CD8-positive, alpha-beta memory T cell (primary cell): ENCODE measurements around the gene PTPRJ. TPM values are rescaled to one million over a fixed set of nuclear protein-coding genes. Genes with fewer than 3 reads are reported as not detected.
"Not testable (repeated sequence)": the region's sequence is repeated elsewhere in the genome, so short reads cannot be mapped to it uniquely, and the experiment has no call there.

Experiments used
- CTCF ChIA-PET: fragments of 350-600 bp; sonication (Branson Sonifier 250); formaldehyde crosslinking; loops from one replicate; lab custom pipeline; 2021; ENCODE audit warnings: antibody characterized with exemption; lab: Charles Lee
- POLR2A ChIA-PET: fragments of 350-600 bp; sonication (Branson Sonifier 250); formaldehyde crosslinking; loops from one replicate; lab custom pipeline; 2021; ENCODE audit warnings: antibody characterized with exemption; lab: Charles Lee
- DNase-seq, 5 donors: peaks; one replicate each; pipeline versions ENCODE4 v3.0.0 to v3.0.0-alpha.2; 2020 to 2022; ENCODE audit warnings: mixed read lengths in 1 of 5
- H3K27ac ChIP-seq: one replicate; pipeline ENCODE4 v1.7.0; 2013; ENCODE audit warnings: low read depth, mild to moderate bottlenecking, low read length, moderate library complexity
- H3K27me3 ChIP-seq: 2 replicates; pipeline ENCODE4 v1.7.0; 2013; ENCODE audit warnings: low read length, mild to moderate bottlenecking; ENCODE audit not compliant: insufficient read depth, poor library complexity, severe bottlenecking
- H3K36me3 ChIP-seq: 2 replicates; pipeline ENCODE4 v1.7.0; 2013; ENCODE audit warnings: mild to moderate bottlenecking, low read length, moderate library complexity; ENCODE audit not compliant: insufficient read depth
- H3K4me1 ChIP-seq: 2 replicates; pipeline ENCODE4 v1.7.0; 2013; ENCODE audit warnings: mild to moderate bottlenecking, low read length, moderate library complexity; ENCODE audit not compliant: insufficient read depth
- H3K4me3 ChIP-seq: 2 replicates; pipeline ENCODE4 v1.7.0; 2013; ENCODE audit warnings: mild to moderate bottlenecking, low read length
- H3K9me3 ChIP-seq: 2 replicates; pipeline ENCODE4 v1.7.0; 2013; ENCODE audit warnings: mild to moderate bottlenecking, low read length
- H3K27ac Mint-ChIP-seq, 8 donors: one replicate each; pipeline ENCODE4 v1.8.0; 2020 to 2021; ENCODE audit warnings: mixed read lengths in 8 of 8, mild to moderate bottlenecking in 6 of 8, inconsistent platforms in 3 of 8, moderate library complexity in 3 of 8
- H3K27me3 Mint-ChIP-seq, 2 donors: one replicate each; pipeline ENCODE4 v1.8.0; 2020 to 2021; ENCODE audit warnings: mixed read lengths in 2 of 2, mild to moderate bottlenecking in 1 of 2, moderate library complexity in 1 of 2
- H3K36me3 Mint-ChIP-seq, 3 donors: one replicate each; pipeline ENCODE4 v1.8.0; 2020 to 2021; ENCODE audit warnings: mixed read lengths in 3 of 3, inconsistent platforms in 1 of 3, mild to moderate bottlenecking in 1 of 3
- H3K4me1 Mint-ChIP-seq, 3 donors: one replicate each; pipeline ENCODE4 v1.8.0; 2020 to 2021; ENCODE audit warnings: mixed read lengths in 3 of 3, inconsistent platforms in 1 of 3, mild to moderate bottlenecking in 1 of 3
- H3K4me3 Mint-ChIP-seq, 7 donors: one replicate each; pipeline ENCODE4 v1.8.0; 2020 to 2021; ENCODE audit warnings: mixed read lengths in 7 of 7, mild to moderate bottlenecking in 6 of 7, moderate library complexity in 4 of 7, inconsistent platforms in 2 of 7
- H3K9me3 Mint-ChIP-seq, 5 donors: one replicate each; pipeline ENCODE4 v1.8.0; 2020 to 2022; ENCODE audit warnings: mixed read lengths in 5 of 5, mild to moderate bottlenecking in 3 of 5, moderate library complexity in 2 of 5, inconsistent platforms in 1 of 5
- polyA plus RNA-seq: library from polyadenylated mRNA; unstranded; fragments of 300-500 nt; fragmentation: Illumina TruSeq; gene quantifications from one replicate; pipeline ENCODE4 v1.2.3, GENCODE V29; 2021
- total RNA-seq, 2 experiments: library from RNA; stranded (reverse); gene quantifications; one replicate each; pipeline ENCODE4 v1.2.3, GENCODE V29; 2021

Gene PTPRJ
- total and polyA plus RNA-seq, 3 experiments from 2014 or later: 16.0 to 25.6 (median 25.1) TPM

GRCh38 chr11:47943721-47944586 is 36.4 kb upstream of the PTPRJ start:
- Histone ChIP-seq H3K4me3 (no peak overlapping the region), H3K36me3 (no peaks in the 10 kb centered on the region), H3K27ac (peak overlapping the region; percentile 58), H3K27me3 (no peaks in the 10 kb centered on the region), H3K4me1 (peaks cover 9% of the 10 kb centered on the region), H3K9me3 (no peaks in the 10 kb centered on the region)
- Mint-ChIP-seq H3K9me3 (no peaks in the 10 kb centered on the region), H3K4me3 (no peak overlapping the region), H3K27ac (peak overlapping the region in 2 of 8 donors; percentile 43 to 56), H3K4me1 (peaks cover 4 to 5% (median 5%) of the 10 kb centered on the region in 3 donors), H3K27me3 (peaks cover 0 to 2% of the 10 kb centered on the region in 2 donors), H3K36me3 (no peaks in the 10 kb centered on the region)
- CTCF ChIA-PET: interaction anchor here (1.2 kb wide), 1 partner anchor 9 kb away, joined by 5 read pairs; no protein-coding TSS in a partner anchor
- no peak for DNase-seq
- POLR2A ChIA-PET: no interaction called here

GRCh38 chr11:47944632-47945031 is 35.7 kb upstream of the PTPRJ start:
- CTCF ChIA-PET: interaction anchor here (1.2 kb wide), 1 partner anchor 10 kb away, joined by 5 read pairs; no protein-coding TSS in a partner anchor
- no peak overlapping the region for H3K4me3 Mint-ChIP-seq
- H3K4me1 ChIP-seq: peaks cover 16% of the 10 kb centered on the region

GRCh38 chr11:47946682-47947559 is 33.4 kb upstream of the PTPRJ start:
- Mint-ChIP-seq H3K27me3 (peaks cover 0 to 2% of the 10 kb centered on the region in 2 donors), H3K27ac (peak overlapping the region in 4 of 8 donors; percentile 40 to 68 (median 52)), H3K9me3 (no peaks in the 10 kb centered on the region), H3K36me3 (no peaks in the 10 kb centered on the region), H3K4me1 (peaks cover 19 to 20% (median 20%) of the 10 kb centered on the region in 3 donors), H3K4me3 (no peak overlapping the region)
- Histone ChIP-seq H3K9me3 (no peaks in the 10 kb centered on the region), H3K4me1 (peaks cover 24% of the 10 kb centered on the region), H3K36me3 (no peaks in the 10 kb centered on the region), H3K27ac (peak overlapping the region; percentile 67), H3K27me3 (no peaks in the 10 kb centered on the region), H3K4me3 (no peak overlapping the region)
- CTCF ChIA-PET: interaction anchor here (0.7 to 0.8 kb wide), 2 partner anchors 11 to 12 kb away, joined by 3 read pairs; no protein-coding TSS in a partner anchor
- POLR2A ChIA-PET: no interaction called here
- no peak for DNase-seq

More at GRCh38 chr11:47944632-47945031, 35.7 kb upstream of the PTPRJ start:
- Mint-ChIP-seq H3K9me3 (no peaks in the 10 kb centered on the region), H3K27ac (peak overlapping the region in 1 of 8 donors; percentile 56), H3K4me1 (peaks cover 5 to 9% (median 7%) of the 10 kb centered on the region in 3 donors), H3K36me3 (no peaks in the 10 kb centered on the region), H3K27me3 (peaks cover 0 to 2% of the 10 kb centered on the region in 2 donors)
- H3K9me3 ChIP-seq: no peaks in the 10 kb centered on the region
- no peaks in the 10 kb centered on the region for H3K36me3 ChIP-seq
- H3K27me3 ChIP-seq: no peaks in the 10 kb centered on the region
- POLR2A ChIA-PET: no interaction called here
- no peak for DNase-seq
- no peak overlapping the region for H3K4me3 ChIP-seq
- peak overlapping the region; percentile 58 for H3K27ac ChIP-seq

GRCh38 chr11:47948137-47948536 is 32.2 kb upstream of the PTPRJ start:
- ChIA-PET CTCF (no interaction called here), POLR2A (no interaction called here)
- Mint-ChIP-seq H3K9me3 (no peaks in the 10 kb centered on the region), H3K36me3 (no peaks in the 10 kb centered on the region), H3K4me1 (peaks cover 19 to 20% (median 20%) of the 10 kb centered on the region in 3 donors), H3K27me3 (peaks cover 0 to 2% of the 10 kb centered on the region in 2 donors), H3K4me3 (peak overlapping the region in 3 of 7 donors; percentile 17 to 44 (median 23)), H3K27ac (peak overlapping the region in 6 of 8 donors; percentile 28 to 90 (median 60))
- H3K4me3 ChIP-seq: no peak overlapping the region
- no peaks in the 10 kb centered on the region for H3K36me3 ChIP-seq
- H3K27me3 ChIP-seq: no peaks in the 10 kb centered on the region
- H3K27ac ChIP-seq: no peak overlapping the region
- no peaks in the 10 kb centered on the region for H3K9me3 ChIP-seq
- DNase-seq: no peak
- peaks cover 24% of the 10 kb centered on the region for H3K4me1 ChIP-seq

GRCh38 chr11:47949001-47949675 is 31.2 kb upstream of the PTPRJ start:
- H3K4me3 Mint-ChIP-seq: peak overlapping the region in 2 of 7 donors; percentile 53 to 60

GRCh38 chr11:47950396-47950795 is 30.0 kb upstream of the PTPRJ start:
- Mint-ChIP-seq H3K27ac (peak overlapping the region; percentile 85 to 96 (median 91)), H3K4me1 (peaks cover 23 to 28% (median 24%) of the 10 kb centered on the region in 3 donors)
- CTCF ChIA-PET: interaction anchor here (1.6 to 2.2 kb wide), 2 partner anchors 16 to 18 kb away, joined by 3 to 7 read pairs; no protein-coding TSS in a partner anchor

More at GRCh38 chr11:47949001-47949675, 31.2 kb upstream of the PTPRJ start:
- H3K27me3 Mint-ChIP-seq, H3K27me3 ChIP-seq, H3K36me3 ChIP-seq, DNase-seq, H3K9me3 ChIP-seq, H3K9me3 Mint-ChIP-seq, H3K27ac ChIP-seq, H3K4me3 ChIP-seq, H3K36me3 Mint-ChIP-seq: not testable (repeated sequence)
- peaks cover 24% of the 10 kb centered on the region for H3K4me1 ChIP-seq
- Mint-ChIP-seq H3K4me1 (peaks cover 19 to 20% (median 20%) of the 10 kb centered on the region in 3 donors), H3K27ac (peak overlapping the region; percentile 49 to 94 (median 80))
- CTCF ChIA-PET: interaction anchor here (0.8 to 2.2 kb wide), 5 partner anchors 14 to 174 kb away, joined by 3 to 7 read pairs (median 4); no protein-coding TSS in a partner anchor
- POLR2A ChIA-PET: interaction anchor here (0.6 kb wide), 2 partner anchors 10 to 55 kb away, joined by 5 to 11 read pairs; no protein-coding TSS in a partner anchor

GRCh38 chr11:47951504-47951903 is 28.9 kb upstream of the PTPRJ start:
- H3K27ac ChIP-seq, H3K9me3 ChIP-seq, H3K4me3 ChIP-seq, H3K27me3 Mint-ChIP-seq, H3K36me3 ChIP-seq, H3K9me3 Mint-ChIP-seq, H3K27me3 ChIP-seq, POLR2A ChIA-PET, H3K36me3 Mint-ChIP-seq, DNase-seq: not testable (repeated sequence)
- CTCF ChIA-PET: interaction anchor here (1.7 kb wide), 1 partner anchor 17 kb away, joined by 5 read pairs; no protein-coding TSS in a partner anchor
- Mint-ChIP-seq H3K4me3 (peak overlapping the region in 1 of 7 donors; percentile 40), H3K4me1 (peaks cover 25 to 32% (median 28%) of the 10 kb centered on the region in 3 donors), H3K27ac (peak overlapping the region; percentile 22 to 96 (median 88))
- H3K4me1 ChIP-seq: peaks cover 31% of the 10 kb centered on the region

More at GRCh38 chr11:47950396-47950795, 30.0 kb upstream of the PTPRJ start:
- peaks cover 28% of the 10 kb centered on the region for H3K4me1 ChIP-seq
- no peaks in the 10 kb centered on the region for H3K27me3 ChIP-seq
- Mint-ChIP-seq H3K27me3 (peaks cover 0 to 2% of the 10 kb centered on the region in 2 donors), H3K4me3 (peak overlapping the region; percentile 57 to 86 (median 67)), H3K36me3 (no peaks in the 10 kb centered on the region), H3K9me3 (no peaks in the 10 kb centered on the region)
- H3K36me3 ChIP-seq: no peaks in the 10 kb centered on the region
- no peak overlapping the region for H3K27ac ChIP-seq
- H3K4me3 ChIP-seq: peak overlapping the region; percentile 17
- H3K9me3 ChIP-seq: no peaks in the 10 kb centered on the region
- POLR2A ChIA-PET: interaction anchor here (0.7 kb wide), 2 partner anchors 56 to 1935 kb away, joined by 3 to 5 read pairs; no protein-coding TSS in a partner anchor
- DNase-seq: peak; percentile 30 to 84 (median 71)
